HG03280 (cell line): ENCODE measurements around the gene DEGS2.

Experiments
- ATAC-seq: cut with Tn5 transposase; IDR thresholded peaks from one replicate; pipeline ENCODE4 v1.9.1; 2021; ENCODE audit warnings: mild to moderate bottlenecking, moderate library complexity; ENCODE audit not compliant: unreplicated experiment

Gene DEGS2

GRCh38 chr14:100115726-100116125 lies 43.7 kb downstream of the DEGS2 start:
- ATAC-seq, result no peak

DNA sequence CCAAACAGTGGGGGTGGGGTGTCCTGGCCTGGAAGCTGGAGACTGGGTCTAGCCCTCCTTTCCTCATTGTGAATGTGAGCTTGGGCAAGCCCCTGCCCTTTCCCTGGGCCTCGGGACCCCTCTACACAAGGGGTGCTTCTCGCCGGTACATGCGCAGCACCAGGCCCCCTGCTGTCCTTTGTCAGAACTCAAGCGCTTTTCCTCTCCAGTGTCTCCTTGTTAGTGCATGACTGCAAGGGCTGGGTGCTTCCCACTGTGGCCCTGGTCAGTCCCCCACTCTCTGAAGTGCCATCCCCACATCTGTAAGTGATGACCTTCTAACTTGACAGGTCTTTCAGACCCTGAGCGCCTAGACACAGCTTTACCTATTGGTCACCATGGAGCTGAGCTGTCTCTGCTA lies 44.2 kb downstream of the DEGS2 start:
- no peak for ATAC-seq

GRCh38 chr14:100114109-100114765 lies 45.2 kb downstream of the DEGS2 start:
- no peak for ATAC-seq

GRCh38 chr14:100111931-100112704 lies 47.3 kb downstream of the DEGS2 start:
- no peak for ATAC-seq

GRCh38 chr14:100110816-100111215 lies 48.6 kb downstream of the DEGS2 start:
- ATAC-seq, result no peak

DNA sequence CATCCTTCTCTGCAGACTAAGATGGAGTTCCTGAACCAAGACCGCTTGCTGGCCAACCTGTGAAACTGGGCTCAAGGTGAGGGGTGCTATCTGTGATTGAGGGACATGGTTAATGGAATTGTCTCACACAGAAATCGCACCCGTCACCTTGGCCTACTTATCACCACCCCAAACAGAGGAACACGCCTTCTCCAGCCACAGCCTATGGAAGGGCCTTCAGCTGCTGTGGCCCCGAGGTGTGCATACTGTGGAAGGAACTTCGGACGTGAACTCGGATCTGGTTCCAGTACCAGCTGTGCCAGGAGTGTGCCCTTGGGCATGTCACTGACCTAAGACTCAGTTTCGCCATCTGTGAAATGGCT lies 49.9 kb downstream of the DEGS2 start:
- ATAC-seq, result no peak

- no peak for ATAC-seq
Observed at GRCh38 chr14:100108840-100109593, 50.4 kb downstream of the DEGS2 start.

- ATAC-seq, result peak; percentile 79
Observed at GRCh38 chr14:100108042-100108825, 51.2 kb downstream of the DEGS2 start.

GRCh38 chr14:100107236-100107635 lies 52.2 kb downstream of the DEGS2 start:
- ATAC-seq, result no peak

DNA sequence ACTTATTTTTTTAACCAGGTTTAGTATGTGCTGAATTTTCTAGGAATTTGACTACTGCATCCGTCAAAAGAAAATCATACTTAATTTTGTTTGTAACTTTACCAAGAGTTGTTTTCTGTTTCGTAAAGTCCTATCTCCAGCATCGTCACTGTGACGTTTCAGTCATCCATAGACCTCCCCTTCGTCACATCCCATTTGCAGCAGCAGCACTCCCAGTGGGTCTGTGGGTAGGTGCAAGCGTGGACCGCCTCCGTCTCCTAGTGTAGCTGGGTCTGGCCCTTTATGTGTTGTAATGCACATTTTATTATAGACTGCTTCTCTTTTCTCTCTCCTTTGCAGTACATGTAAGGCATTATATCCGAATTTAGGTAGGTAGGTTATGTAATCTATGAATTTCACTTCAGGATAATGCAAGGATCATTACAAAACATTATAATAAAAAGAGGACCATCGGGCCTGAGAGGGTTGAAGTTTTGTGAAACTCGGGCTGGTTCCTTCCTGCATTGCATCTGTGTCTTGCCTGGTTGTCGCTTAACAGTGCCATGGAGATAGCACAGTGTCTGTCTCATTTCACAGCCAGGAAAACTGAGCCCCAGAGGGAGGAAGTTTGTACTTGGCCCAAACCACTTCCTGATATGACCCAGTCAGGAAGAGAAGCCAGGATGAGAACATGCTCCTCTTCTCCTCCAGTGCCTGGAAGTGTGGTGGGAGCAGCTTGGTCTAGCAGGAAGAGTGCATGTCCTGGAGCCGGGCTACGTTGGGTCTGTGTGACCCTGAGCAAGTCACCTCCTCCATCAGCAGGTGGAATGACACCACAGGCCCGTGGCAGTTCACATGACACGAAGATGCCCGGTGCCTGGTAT lies 53.0 kb downstream of the DEGS2 start:
- ATAC-seq, result no peak

- ATAC-seq, result no peak
Observed at GRCh38 chr14:100105357-100106169, 53.9 kb downstream of the DEGS2 start.

- no peak for ATAC-seq
Observed at GRCh38 chr14:100104523-100105300, 54.7 kb downstream of the DEGS2 start.

- no peak for ATAC-seq
Observed at GRCh38 chr14:100104006-100104352, 55.5 kb downstream of the DEGS2 start.

GRCh38 chr14:100103250-100104005 lies 56.0 kb downstream of the DEGS2 start:
- no peak for ATAC-seq

DNA sequence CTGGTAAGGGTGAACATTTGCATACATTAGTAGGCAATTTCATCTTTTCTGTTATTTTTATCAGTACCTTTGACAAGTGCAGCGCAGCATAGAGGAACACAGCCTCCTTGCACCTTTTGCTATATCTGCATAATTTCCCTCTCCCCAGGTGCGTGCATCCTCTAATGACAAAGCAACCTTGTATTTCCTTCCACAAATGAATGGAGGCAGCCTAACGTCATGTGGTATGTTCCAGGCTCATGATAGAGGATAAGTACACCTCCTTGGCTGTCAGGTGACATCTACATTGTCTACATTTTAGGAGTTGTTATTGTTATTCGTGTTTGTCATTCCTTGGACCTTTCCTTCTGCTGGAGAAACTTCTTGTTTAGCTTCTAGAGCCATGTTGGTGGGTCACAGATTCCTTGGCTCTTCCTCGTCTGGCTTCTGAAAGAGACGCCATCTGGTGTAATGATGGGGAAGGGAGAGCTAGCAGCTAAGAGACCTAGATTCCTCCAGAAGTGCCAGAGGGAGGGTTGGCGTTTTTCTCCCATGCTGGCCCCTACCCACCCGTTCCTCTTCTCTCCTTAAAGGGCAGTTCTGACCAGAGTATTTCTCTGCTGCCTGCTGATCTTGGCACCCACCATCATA lies 57.2 kb downstream of the DEGS2 start:
- ATAC-seq, result no peak

DNA sequence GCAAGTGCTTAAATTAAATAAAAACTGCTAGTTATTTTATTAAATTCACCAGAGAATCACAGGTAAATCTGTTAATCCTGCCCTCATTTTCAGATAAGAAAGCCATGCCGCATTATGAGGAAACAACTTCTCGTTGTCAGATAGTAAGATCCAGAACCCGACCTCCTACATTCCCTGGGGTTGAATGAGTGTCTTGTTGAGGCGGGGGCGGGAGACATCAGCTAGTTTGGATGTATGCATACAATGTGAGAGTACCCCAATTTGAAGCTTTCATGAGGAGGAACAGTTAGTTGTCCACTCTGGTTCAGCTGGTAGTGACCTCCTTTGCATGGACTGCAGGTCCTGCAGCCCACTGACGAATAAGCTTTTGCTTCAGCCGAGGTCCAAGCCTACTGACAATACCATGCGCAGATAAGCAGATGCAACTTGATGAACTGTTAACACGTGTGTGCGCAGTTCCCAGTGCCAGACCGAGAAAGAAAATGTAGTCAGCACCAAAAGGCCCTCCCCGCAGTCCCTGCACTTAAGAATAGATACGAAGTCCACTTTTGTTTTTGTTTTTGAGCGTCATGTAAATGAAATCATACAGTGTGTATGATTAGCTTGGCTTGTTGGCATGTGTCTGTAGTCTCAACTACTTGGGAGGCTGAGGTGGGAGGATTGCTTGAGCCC lies 59.3 kb downstream of the DEGS2 start:
- no peak for ATAC-seq

- no peak for ATAC-seq
Observed at GRCh38 chr14:100098171-100098570, 61.3 kb downstream of the DEGS2 start.
